Activated gamma-delta T cell treated with Interleukin-2 at 50 U/mL for 16 hours (primary cell): ENCODE data around the gene SPATS2L.

ENCODE experiments used
- DNase-seq: peaks from one replicate; pipeline ENCODE4 v3.0.0-alpha.2; 2020

The SPATS2L gene

GRCh38 chr2:200472853-200473464, 166.5 kb downstream of the SPATS2L start:
- DNase-seq: no peak

- no peak for DNase-seq
Measured at GRCh38 chr2:200475795-200476194, 169.3 kb downstream of the SPATS2L start.

GRCh38 chr2:200476836-200477235, 170.3 kb downstream of the SPATS2L start:
- DNase-seq: no peak

- no peak for DNase-seq
Measured at GRCh38 chr2:200477667-200478131, 171.2 kb downstream of the SPATS2L start.

- no peak for DNase-seq
Measured at GRCh38 chr2:200479692-200480265, 173.3 kb downstream of the SPATS2L start.

- no peak for DNase-seq
Measured at GRCh38 chr2:200482194-200482593, 175.7 kb downstream of the SPATS2L start.

- no peak for DNase-seq
Measured at GRCh38 chr2:200483729-200484198, 177.3 kb downstream of the SPATS2L start.

GRCh38 chr2:200484934-200485333, 178.4 kb downstream of the SPATS2L start:
- DNase-seq: no peak

GRCh38 chr2:200486529-200486928, 180.0 kb downstream of the SPATS2L start:
- DNase-seq: no peak

- DNase-seq: no peak
Measured at GRCh38 chr2:200488169-200488568, 181.7 kb downstream of the SPATS2L start.

- no peak for DNase-seq
Measured at GRCh38 chr2:200490001-200490400, 183.5 kb downstream of the SPATS2L start.

- no peak for DNase-seq
Measured at GRCh38 chr2:200492656-200493055, 186.2 kb downstream of the SPATS2L start.

GRCh38 chr2:200494048-200494447, 187.6 kb downstream of the SPATS2L start:
- DNase-seq: no peak

- DNase-seq: no peak
Measured at GRCh38 chr2:200496696-200497095, 190.2 kb downstream of the SPATS2L start.

GRCh38 chr2:200498402-200499162, 192.1 kb downstream of the SPATS2L start:
- no peak for DNase-seq

GRCh38 chr2:200502196-200502595, 195.7 kb downstream of the SPATS2L start:
- no peak for DNase-seq

- no peak for DNase-seq
Measured at GRCh38 chr2:200506679-200507078, 200.2 kb downstream of the SPATS2L start.

- no peak for DNase-seq
Measured at GRCh38 chr2:200507179-200507578, 200.7 kb downstream of the SPATS2L start.

- no peak for DNase-seq
Measured at GRCh38 chr2:200509235-200509611, 202.7 kb downstream of the SPATS2L start.

- peak; percentile 94 for DNase-seq
Measured at GRCh38 chr2:200509612-200510433, 203.3 kb downstream of the SPATS2L start, which contains the start of gene KCTD18. TSS of gene KCTD18 (minus strand) at chr2:200510068. CDS start at chr2:200507016, 3,052 bp downstream.

- no peak for DNase-seq
Measured at GRCh38 chr2:200515155-200515554, 208.7 kb downstream of the SPATS2L start.

- DNase-seq: no peak
Measured at GRCh38 chr2:200523158-200523557, 216.7 kb downstream of the SPATS2L start.

GRCh38 chr2:200523604-200524003, 217.1 kb downstream of the SPATS2L start:
- no peak for DNase-seq
